ENCODE data around the gene SMG1.
"Not testable (repeated sequence)": the region's sequence is repeated elsewhere in the genome, so short reads cannot be mapped to it uniquely, and the experiment has no call there.

SMG1 gene

GRCh38 chr16:18933501-18933900 is 7.3 kb upstream of the SMG1 start:
- no peak for DNase-seq (ENCODE audit: low read depth, low spot score)

- peak; percentile 80 for DNase-seq (ENCODE audit: low read depth, low spot score)
Measured at GRCh38 chr16:18932243-18932987, 6.2 kb upstream of the SMG1 start.

DNA sequence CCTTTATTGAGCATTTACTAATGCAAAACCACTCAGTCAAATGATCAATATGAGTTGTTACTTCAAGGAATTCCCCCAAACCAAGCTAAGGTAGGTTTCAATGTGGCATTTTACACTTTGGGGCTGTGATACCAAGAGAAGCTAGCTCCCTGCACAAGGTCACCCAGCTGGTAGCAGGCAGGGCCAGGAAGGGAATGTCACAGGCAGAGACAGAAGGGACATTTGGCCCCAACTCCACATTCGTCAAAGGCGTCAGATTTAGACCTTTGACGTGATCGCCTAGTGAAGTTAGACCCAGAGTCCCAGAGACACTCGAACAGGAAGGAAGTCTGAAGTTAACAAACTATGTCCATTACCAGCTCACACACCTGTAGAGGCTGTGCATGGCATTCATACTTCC is 5.5 kb upstream of the SMG1 start:
- no peak for DNase-seq (ENCODE audit: low read depth, low spot score)

DNA sequence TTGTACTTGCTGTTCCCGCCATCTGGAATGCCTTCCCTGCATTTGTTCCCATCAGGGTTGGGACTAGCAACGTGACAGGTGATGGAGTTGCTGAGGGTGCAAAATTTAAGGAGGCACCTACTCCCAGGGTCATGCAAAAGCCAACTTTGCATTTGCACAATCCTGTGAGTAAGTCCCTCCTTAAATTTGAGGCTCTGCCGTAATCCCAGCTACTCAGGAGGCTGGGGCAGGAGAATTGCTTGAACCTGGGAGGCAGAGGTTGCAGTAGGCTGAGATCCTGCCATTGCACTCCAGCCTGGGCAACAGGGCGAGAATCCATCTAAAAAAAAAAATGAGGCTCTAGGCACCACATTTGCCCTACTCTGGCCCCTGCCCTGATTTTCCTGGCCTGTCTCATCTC is 3.9 kb upstream of the SMG1 start:
- DNase-seq (ENCODE audit: low read depth, low spot score), result not testable (repeated sequence)

DNA sequence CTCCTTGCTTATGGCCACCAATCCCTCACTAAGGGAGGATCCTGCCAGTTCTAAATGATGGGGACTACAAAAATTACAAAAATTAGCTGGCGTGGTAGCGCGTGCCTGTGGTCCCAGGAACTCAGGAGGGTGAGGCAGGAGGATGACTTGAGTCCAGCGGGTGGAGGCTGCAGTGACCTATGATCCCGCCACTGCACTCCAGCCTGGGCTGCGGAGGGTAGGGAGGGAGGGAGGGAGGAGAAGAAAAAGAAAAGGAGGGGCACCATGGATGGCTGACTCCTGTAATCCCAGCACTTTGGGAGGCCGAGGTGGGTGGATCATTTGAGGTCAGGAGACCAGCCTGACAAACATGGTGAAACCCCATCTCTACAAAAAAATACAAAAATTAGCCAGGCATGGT is 1.9 kb upstream of the SMG1 start:
- not testable (repeated sequence) for DNase-seq (ENCODE audit: low read depth, low spot score)

DNA sequence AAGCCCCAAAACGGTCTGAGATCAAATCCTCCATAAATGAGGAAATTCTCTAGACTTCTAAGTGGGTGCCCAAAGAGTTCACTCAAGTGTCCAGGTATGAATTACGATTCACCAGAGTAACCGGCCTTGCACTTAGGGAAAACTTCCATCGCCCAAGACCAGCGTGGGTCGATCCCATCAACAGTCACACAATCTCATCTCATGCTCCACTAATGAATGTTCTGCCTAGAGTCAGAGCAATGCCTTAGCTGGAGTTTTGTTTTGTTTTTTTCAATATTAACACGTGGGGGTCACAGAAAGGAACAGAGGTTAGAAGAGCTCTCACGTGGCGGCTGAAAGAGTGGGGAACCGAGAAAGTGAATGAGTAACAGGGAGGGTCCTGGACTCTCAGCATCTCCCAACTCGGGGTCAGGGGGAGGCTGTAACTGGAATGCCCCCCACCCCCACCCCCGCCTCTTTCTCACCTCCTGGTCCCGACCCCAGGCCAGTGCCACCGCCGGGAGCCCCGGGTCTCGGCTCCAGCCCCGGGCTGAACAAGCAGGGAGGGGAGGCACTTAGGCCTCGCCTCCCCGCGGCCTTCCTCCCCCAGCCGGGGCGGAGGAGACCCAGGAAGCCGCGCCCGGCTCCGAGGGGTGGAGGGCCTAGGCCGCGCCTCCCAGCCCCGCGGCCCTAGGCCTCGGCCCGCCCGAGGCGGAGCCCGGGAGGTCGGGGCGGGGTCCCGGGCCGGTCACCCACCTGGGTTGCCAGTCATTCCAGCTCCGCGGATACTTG is 808 bp downstream of the SMG1 start:
- DNase-seq (ENCODE audit: low read depth, low spot score), result peak; percentile 49

- not testable (repeated sequence) for DNase-seq (ENCODE audit: low read depth, low spot score)
Measured at GRCh38 chr16:18923935-18924334, 2.3 kb downstream of the SMG1 start.

GRCh38 chr16:18923124-18923523 is 3.1 kb downstream of the SMG1 start:
- DNase-seq (ENCODE audit: low read depth, low spot score), result not testable (repeated sequence)

DNA sequence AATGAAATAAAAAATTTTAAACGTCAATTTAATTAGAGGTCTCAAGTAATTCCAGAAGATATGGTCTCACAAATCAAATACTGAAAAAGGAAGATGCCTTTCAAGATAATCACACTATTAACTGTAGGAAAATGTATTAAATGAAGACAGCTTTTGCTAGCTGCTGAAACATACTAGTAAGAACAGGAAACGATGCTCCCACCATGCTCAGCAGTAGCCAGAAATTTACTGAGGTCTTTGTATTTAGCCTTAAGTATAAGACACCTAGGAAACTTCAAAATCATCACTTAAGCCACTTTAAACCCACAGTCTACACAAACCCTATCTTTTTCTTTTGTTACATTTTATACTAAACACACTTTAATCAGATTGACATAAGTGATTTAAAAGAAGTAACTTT is 16.6 kb downstream of the SMG1 start:
- DNase-seq (ENCODE audit: low read depth, low spot score), result not testable (repeated sequence)

DNA sequence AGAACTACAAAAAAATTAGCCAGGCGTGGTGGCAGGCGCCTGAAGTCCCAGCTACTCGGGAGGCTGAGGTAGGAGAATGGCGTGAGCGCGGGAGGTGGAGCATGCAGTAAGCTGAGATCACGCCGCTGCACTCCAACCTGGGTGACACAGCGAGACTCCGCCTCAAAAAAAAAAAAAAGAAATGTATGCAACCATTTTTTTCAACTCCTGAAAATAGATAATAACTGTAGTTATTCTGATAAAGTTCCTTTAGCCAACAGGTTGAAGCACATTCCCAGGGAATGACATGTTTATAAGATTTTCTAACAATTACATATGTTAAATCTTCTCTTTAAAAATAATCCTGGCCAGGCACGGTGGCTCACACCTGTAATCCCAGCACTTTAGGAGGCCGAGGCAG is 17.5 kb downstream of the SMG1 start:
- DNase-seq (ENCODE audit: low read depth, low spot score), result not testable (repeated sequence)

DNA sequence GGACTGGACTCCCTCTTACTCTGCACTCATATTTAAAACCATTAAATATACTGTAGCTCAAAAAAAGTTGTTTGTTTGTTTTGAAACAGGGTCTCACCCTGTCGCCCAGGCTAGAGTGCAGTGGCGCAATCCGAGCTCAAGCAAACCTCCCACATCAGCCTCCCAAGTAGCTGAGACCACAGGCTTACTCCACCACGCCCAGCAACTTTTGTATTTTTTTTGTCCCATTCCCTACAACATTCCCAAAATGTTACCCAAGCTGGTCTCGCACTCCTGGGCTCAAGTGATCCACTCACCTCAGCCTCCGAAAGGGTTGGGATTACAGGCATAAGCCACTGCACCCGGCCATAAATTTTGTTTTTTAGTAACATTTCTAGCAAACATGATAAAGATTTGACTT is 23.4 kb downstream of the SMG1 start:
- not testable (repeated sequence) for DNase-seq (ENCODE audit: low read depth, low spot score)

DNA sequence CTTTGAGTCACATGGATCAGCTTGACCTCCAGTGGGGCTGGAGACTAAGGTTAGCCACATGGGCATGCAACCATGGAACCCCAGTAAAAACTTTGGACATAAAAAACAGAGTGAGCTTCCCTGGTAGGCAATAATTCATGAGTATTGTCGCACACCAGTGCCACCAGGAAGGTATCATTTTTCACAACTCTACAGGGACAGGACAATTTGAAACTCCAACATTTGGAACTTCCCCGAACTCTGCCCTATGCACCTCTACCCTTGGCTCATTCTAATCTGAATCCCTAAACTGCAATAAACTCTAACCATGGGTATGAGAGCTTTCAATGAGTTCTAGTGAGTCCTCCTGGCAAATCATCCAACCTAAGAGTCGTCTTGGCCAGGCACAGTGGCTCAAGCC is 24.2 kb downstream of the SMG1 start:
- DNase-seq (ENCODE audit: low read depth, low spot score), result not testable (repeated sequence)

- not testable (repeated sequence) for DNase-seq (ENCODE audit: low read depth, low spot score)
Measured at GRCh38 chr16:18901194-18901593, 25.0 kb downstream of the SMG1 start.

DNA sequence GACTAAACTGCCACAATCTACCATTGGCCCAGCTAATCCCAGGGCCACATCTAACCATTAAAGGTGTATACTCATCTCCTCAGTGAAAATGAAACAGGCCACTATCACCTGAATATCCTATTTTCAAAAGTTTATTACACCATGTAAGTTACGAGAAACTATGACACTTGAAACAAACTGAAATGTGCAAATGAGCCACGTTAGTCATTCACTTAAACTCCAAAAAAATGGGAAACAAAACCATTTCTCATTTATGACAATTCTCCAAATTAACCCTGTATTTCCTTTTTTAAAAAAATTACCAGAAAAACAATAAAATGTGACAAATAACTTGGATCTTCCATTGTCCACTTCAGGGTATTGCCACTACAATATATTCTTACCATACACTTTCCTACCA is 41.8 kb downstream of the SMG1 start:
- DNase-seq (ENCODE audit: low read depth, low spot score), result not testable (repeated sequence)

- not testable (repeated sequence) for DNase-seq (ENCODE audit: low read depth, low spot score)
Measured at GRCh38 chr16:18877734-18878133, 48.5 kb downstream of the SMG1 start.

DNA sequence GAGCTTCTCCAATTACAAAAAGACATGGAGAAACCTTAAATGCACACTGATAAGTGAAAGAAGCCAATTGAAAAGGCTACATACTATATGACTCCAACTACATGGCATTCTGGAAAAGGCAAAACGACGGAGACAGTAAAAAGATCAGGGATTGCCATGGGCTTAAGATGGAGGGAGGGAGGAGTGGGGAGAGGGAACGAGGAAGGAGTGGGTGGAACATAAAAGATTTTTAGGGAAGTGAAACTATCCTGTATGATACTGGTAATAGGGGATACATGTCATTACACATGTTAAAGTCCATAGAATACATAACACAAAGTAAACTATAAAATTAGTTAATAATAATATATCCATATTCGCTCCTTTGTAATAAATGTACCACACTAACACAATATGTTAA is 48.9 kb downstream of the SMG1 start:
- DNase-seq (ENCODE audit: low read depth, low spot score), result not testable (repeated sequence)

DNA sequence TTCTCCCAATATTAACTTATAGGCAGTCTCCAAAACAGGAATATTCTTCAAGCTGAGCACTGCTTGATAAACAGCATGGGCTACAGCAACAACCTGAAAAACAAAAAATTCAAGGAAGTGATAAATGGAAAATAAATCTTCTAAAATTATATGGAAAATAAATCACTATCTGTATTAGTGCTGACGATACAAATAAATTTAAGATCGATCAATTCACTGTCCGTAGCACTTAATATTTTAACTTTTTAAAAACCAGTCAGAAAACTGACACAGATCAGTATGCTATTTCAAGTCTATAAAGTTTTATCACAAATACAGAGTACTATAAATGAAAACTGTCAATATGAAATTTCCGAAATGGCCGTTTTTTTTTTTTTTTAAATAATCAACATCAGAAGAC is 49.9 kb downstream of the SMG1 start:
- DNase-seq (ENCODE audit: low read depth, low spot score), result not testable (repeated sequence)

DNA sequence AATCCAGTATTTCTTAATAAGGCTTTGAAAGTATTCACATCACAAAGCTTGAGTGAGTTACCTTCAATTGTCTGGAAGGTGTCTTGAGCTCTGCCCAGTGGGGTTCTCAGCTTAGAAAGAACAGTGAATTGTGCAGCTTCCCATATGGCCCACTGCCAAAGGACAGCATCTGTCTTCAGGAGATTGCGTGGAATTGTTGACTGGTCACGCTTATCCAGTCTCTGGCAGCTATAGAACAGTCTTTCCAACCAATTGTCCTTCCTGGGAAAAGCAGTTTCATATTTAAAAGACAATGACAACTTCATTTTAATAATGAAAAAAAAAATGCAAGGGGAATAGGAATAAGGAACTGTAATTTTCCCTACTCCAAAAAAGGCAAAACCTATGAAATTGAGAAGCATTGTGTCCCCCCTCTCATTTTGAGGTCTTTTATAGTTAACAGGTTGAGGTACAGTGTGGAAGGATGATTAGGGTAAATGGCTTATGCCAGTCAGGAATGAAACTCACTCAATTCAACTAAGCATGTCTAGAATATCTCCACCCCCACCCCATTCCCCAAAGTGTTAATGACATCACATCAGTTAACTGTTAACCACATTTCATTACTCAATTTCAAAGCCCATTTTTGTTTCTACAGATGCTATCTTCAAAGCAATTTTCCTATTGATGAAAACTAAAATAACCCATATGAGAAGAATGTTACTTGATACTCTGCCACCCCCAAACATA is 57.0 kb downstream of the SMG1 start:
- not testable (repeated sequence) for DNase-seq (ENCODE audit: low read depth, low spot score)

DNA sequence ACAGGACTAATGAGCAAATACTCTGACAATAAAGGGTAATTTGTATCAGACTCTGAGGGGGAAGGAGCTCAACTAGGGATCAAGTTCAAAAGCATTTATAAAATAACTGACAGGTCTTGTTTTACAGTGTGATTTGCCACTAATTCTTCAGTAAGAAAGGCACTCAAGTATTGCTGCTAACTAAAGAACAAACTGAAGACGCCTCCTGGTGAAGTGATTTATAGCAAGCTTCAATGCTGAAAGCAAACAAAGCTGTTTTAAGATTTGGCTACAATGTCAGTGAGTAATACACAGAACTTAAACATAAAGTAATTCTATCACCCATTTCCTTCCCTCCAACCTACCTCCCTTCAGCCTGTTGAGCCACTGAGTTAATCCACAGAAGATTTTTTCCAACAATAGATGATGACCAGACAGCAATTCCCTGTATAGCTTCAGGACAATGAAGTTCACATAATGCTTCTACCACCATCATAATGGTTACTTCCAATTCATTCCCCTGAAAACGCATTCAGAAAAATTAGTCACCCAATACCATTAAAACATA is 59.9 kb downstream of the SMG1 start:
- DNase-seq (ENCODE audit: low read depth, low spot score), result peak; percentile 24

DNA sequence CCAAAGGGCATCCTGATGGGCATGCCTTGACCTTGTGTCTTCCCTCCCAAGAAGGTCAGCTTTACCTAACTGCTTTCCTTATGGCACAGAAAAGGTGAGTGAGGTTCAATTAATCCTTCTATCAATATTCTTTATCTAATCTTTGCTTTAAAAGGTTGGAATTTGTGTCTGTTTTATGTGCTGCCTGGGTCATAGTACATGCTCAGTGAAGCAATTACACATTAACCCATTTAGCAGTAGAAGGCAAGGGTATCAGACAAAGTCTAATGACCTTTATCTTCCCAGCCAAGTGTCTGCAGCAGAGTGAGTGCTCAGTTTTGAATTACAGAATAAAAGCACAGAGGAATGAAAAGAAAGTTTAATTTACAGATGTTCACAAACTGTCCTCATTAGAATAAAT is 63.3 kb downstream of the SMG1 start:
- not testable (repeated sequence) for DNase-seq (ENCODE audit: low read depth, low spot score)

- no peak for DNase-seq (ENCODE audit: low read depth, low spot score)
Measured at GRCh38 chr16:18855196-18855595, 71.0 kb downstream of the SMG1 start.

GRCh38 chr16:18853694-18854093 is 72.5 kb downstream of the SMG1 start:
- DNase-seq (ENCODE audit: low read depth, low spot score), result no peak

Measured in astrocyte of the hippocampus (primary cell).